ENCODE data around the gene RNF213. TPM values are rescaled to one million over a fixed set of nuclear protein-coding genes. Genes with fewer than 3 reads are reported as not detected.

The RNF213 gene
- total and polyA plus RNA-seq, 12 donors: 51.1 to 182 (median 122) TPM

DNA sequence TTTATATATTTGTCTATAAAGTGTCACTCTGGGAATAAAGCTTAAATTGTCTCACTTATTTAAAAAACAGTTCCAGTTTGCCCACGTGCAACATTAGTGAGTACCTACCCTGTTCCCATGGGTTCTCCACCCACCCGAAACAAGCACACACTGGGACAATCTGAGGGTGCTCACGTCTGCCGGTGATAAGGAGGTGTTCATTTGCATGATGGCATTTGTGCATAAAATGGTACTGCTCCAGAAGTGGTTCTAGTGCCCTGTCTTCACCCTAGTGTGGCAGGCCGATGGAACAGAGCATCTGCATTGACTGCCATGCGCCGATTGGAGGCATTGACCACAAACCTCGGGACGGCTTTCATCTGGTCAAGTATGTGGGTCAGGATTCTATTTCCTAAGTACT, 118.7 kb downstream of the RNF213 start:
- Histone ChIP-seq H3K36me3 (replicated peaks in 1 of 2) (peaks cover 0 to 100% of the 10 kb centered on the region in 2 donors), H3K4me1 (replicated peaks in 1 of 2) (peaks cover 0 to 7% of the 10 kb centered on the region in 2 donors), H3K9me3 (replicated peaks in 1 of 3) (no peaks in the 10 kb centered on the region), H3K4me3 (no peak overlapping the region), H3K27me3 (no peaks in the 10 kb centered on the region), H3K27ac (no peak overlapping the region)
- intact Hi-C loops (cut with DNase I): no loop called here
- WGBS, 4 donors: 88 to 94% (median 91%) methylated on average over 5 to 9 of the region's 9 CpGs
- TF ChIP-seq POLR2A (IDR thresholded peaks at IDR 0.05): no peak
- no peak for TF ChIP-seq CTCF (IDR thresholded peaks at IDR 0.05)
- DNase-seq: no peak

GRCh38 chr17:80380068-80380467, 119.4 kb downstream of the RNF213 start:
- Histone ChIP-seq H3K4me3 (no peak overlapping the region), H3K27me3 (no peaks in the 10 kb centered on the region), H3K36me3 (replicated peaks in 1 of 2) (peaks cover 0 to 100% of the 10 kb centered on the region in 2 donors), H3K4me1 (replicated peaks in 1 of 2) (peaks cover 0 to under 1% of the 10 kb centered on the region in 2 donors), H3K9me3 (replicated peaks in 1 of 3) (no peaks in the 10 kb centered on the region), H3K27ac (no peak overlapping the region)
- intact Hi-C loops (cut with DNase I): loop anchor here (10.0 kb wide), 2 partner anchors 235 to 245 kb away; partner anchors contain the start of gene EIF4A3 (in 1 of the 2)
- TF ChIP-seq CTCF (IDR thresholded peaks at IDR 0.05): no peak
- no peak for TF ChIP-seq POLR2A (IDR thresholded peaks at IDR 0.05)
- DNase-seq: no peak
- 94 to 98% (median 95%) methylated on average over 6 of the region's 6 CpGs for WGBS, 4 donors

- H3K27ac ChIP-seq: no peak overlapping the region
- H3K4me1 ChIP-seq (replicated peaks in 1 of 2): no peaks in the 10 kb centered on the region
- H3K27me3 ChIP-seq: no peaks in the 10 kb centered on the region
- intact Hi-C loops (cut with DNase I): loop anchor here (10.0 kb wide), 2 partner anchors 236 to 246 kb away; partner anchors contain the start of gene EIF4A3 (in 1 of the 2)
- 88 to 91% (median 90%) methylated on average over 20 to 21 of the region's 21 CpGs for WGBS, 4 donors
- no peaks in the 10 kb centered on the region for H3K9me3 ChIP-seq (replicated peaks in 1 of 3)
- DNase-seq: no peak
- TF ChIP-seq POLR2A (IDR thresholded peaks at IDR 0.05) (no peak), CTCF (IDR thresholded peaks at IDR 0.05) (no peak)
- no peak overlapping the region for H3K4me3 ChIP-seq
- H3K36me3 ChIP-seq (replicated peaks in 1 of 2): peaks cover 0 to 100% of the 10 kb centered on the region in 2 donors
Observed at GRCh38 chr17:80380555-80381002, 119.9 kb downstream of the RNF213 start.

DNA sequence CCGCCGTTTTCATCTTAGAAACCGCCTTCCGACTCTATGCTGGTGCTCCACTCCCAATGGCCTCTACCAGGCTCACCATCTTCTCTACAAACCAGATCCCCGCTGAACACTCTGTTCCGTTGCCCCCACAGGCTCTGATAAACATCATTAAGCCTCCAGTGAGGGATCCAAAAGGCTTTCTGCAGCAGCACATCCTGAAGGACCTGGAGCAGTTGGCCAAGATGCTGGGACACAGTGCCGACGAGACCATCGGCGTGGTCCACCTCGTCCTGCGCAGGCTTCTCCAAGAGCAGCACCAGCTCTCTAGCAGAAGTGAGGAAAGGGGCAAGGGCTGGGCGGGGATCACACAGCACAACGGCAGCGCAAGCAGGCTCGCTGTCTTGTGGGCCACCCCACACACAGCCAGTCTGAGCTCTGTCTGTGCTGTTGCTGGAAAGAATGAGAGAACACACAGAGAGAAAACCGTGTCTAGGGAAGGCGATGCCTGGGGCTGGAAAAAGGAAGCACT, 120.8 kb downstream of the RNF213 start:
- H3K4me3 ChIP-seq: no peak overlapping the region
- no peak for DNase-seq
- no peaks in the 10 kb centered on the region for H3K27me3 ChIP-seq
- H3K4me1 ChIP-seq (replicated peaks in 1 of 2): no peaks in the 10 kb centered on the region
- no peaks in the 10 kb centered on the region for H3K9me3 ChIP-seq (replicated peaks in 1 of 3)
- peaks cover 0 to 100% of the 10 kb centered on the region in 2 donors for H3K36me3 ChIP-seq (replicated peaks in 1 of 2)
- intact Hi-C loops (cut with DNase I): loop anchor here (10.0 kb wide), 2 partner anchors 237 to 247 kb away; partner anchors contain the start of gene EIF4A3 (in 1 of the 2)
- H3K27ac ChIP-seq: no peak overlapping the region
- TF ChIP-seq CTCF (IDR thresholded peaks at IDR 0.05) (no peak), POLR2A (IDR thresholded peaks at IDR 0.05) (no peak)
- 91 to 95% (median 94%) methylated on average over 14 to 18 of the region's 18 CpGs for WGBS, 4 donors

Data from adrenal gland (tissue), 12 donors.